Right lobe of liver (tissue), 6 donors: ENCODE data around the gene BYSL. TPM values are rescaled to one million over a fixed set of nuclear protein-coding genes. Genes with fewer than 3 reads are reported as not detected.

Source experiments
- ATAC-seq, 4 donors: fragments of 200-7000 bp; cut with Tn5 transposase; one replicate each; pipeline ENCODE4 v1.9.1; 2020; ENCODE audit warnings: mild to moderate bottlenecking in 4 of 4, moderate library complexity in 4 of 4
- DNase-seq, 3 donors: peaks; one replicate each; pipeline ENCODE4 v3.0.0-alpha.2; 2020
- H3K27ac ChIP-seq, 3 donors: fragments of 200-600 bp; one replicate each; pipeline ENCODE4 v1.8.0; 2022
- H3K27me3 ChIP-seq, 2 donors: fragments of 200-600 bp; one replicate each; pipeline ENCODE4 v1.8.0; 2022
- H3K36me3 ChIP-seq, 4 donors: fragments of 200-600 bp; sonication (generic) in 1 of 4; one replicate each; pipeline versions ENCODE4 v1.5.1 to v1.8.0; 2017 to 2022; ENCODE audit warnings: control low read depth in 1 of 4
- H3K4me1 ChIP-seq, 4 donors: fragments of 200-600 bp; sonication (generic) in 1 of 4; one replicate each; pipeline versions ENCODE4 v1.5.1 to v1.8.0; 2017 to 2022; ENCODE audit warnings: control low read depth in 1 of 4
- H3K4me3 ChIP-seq, 3 donors: fragments of 200-600 bp; one replicate each; pipeline ENCODE4 v1.8.0; 2022
- H3K9me3 ChIP-seq, 4 donors: fragments of 200-600 bp; sonication (generic) in 1 of 4; one replicate each; pipeline versions ENCODE4 v1.5.1 to v1.8.0; 2017 to 2022; ENCODE audit warnings: control low read depth in 1 of 4
- POLR2A ChIP-seq: fragments of 450-650 bp; IDR thresholded peaks from one replicate; pipeline ENCODE4 v1.6.1; 2017; ENCODE audit warnings: antibody characterized with exemption, mild to moderate bottlenecking
- WGBS: methylation state at CpG from one replicate; pipeline ENCODE4 v1.1.6; 2018; ENCODE audit warnings: low coverage, low lambda C conversion rate; ENCODE audit not compliant: insufficient coverage; ENCODE audit errors: missing lambda C conversion rate; 5-methylcytosine and 5-hydroxymethylcytosine counted together
- intact Hi-C, 2 donors: fragments of 100-400 bp; cut with DNase I; formaldehyde crosslinking; loops; one replicate each; pipeline versions ENCODE4 v1.11.2 to v1.14.1; 2022
- total RNA-seq, 6 experiments: library from RNA; depleted of rRNA in 2 of 6; stranded (reverse); fragments of >200 nt in 2 of 6; fragmentation: NEBNext Ultra II Directional in 3 of 6; extraction: Animal tissue kit (Norgen Biotek cat#: 25700) in 3 of 6; gene quantifications; one replicate each; pipeline versions ENCODE4 v1.1.0 to v1.2.4, GENCODE V29; 2016 to 2023
- TF ChIP-seq, protein P1 (sequence below), 4 donors: fragments of 200-600 bp in 3 of 4; fragments of 450-650 bp in 1 of 4; IDR thresholded peaks; one replicate each; pipeline versions ENCODE4 v1.5.1 to v1.8.0; 2016 to 2022; ENCODE audit warnings: antibody characterized with exemption in 4 of 4, mild to moderate bottlenecking in 2 of 4
- donor health status: DM: no; HTN: yes; CAD: no.
- donor health status: DM: no; HTN: no; CAD: no.
- donor health status: DM: no; HTN: no; CAD: no.
- donor health status: DM: no; HTN: yes; CAD: no.
- donor health status: DM: no; HTN: yes; CAD: no.

The BYSL gene
- total RNA-seq, 6 experiments from 2014 or later, result 3.7 to 10.8 (median 8.4) TPM

DNA sequence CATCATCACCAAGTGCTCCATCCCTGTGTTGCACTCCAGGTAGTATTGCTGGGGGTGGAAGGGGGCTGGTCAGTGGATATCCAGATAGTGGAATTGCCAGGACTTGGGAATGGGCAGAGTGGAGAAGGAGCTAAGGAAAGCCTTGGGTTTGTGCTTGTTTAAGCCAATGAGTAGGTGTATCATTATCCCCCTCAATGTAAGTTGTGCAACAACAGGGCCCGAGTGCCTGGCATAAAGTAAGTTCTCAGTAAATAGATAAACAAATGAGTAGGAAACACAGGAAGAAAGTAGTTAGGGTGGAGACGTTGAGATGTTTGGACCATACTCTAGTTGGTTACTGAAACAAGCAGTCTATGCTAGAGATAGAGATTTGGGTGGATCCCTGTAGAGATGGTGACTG is 10.5 kb downstream of the BYSL start:
- no peak for TF ChIP-seq POLR2A
- TF ChIP-seq, protein P1, sequence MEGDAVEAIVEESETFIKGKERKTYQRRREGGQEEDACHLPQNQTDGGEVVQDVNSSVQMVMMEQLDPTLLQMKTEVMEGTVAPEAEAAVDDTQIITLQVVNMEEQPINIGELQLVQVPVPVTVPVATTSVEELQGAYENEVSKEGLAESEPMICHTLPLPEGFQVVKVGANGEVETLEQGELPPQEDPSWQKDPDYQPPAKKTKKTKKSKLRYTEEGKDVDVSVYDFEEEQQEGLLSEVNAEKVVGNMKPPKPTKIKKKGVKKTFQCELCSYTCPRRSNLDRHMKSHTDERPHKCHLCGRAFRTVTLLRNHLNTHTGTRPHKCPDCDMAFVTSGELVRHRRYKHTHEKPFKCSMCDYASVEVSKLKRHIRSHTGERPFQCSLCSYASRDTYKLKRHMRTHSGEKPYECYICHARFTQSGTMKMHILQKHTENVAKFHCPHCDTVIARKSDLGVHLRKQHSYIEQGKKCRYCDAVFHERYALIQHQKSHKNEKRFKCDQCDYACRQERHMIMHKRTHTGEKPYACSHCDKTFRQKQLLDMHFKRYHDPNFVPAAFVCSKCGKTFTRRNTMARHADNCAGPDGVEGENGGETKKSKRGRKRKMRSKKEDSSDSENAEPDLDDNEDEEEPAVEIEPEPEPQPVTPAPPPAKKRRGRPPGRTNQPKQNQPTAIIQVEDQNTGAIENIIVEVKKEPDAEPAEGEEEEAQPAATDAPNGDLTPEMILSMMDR (IDR thresholded peaks at IDR 0.05), result no peak
- no peaks in the 10 kb centered on the region for H3K27me3 ChIP-seq
- peaks cover 0 to 4% (median 0%) of the 10 kb centered on the region in 4 donors for H3K4me1 ChIP-seq
- no peak for DNase-seq
- ATAC-seq, result no peak
- H3K4me3 ChIP-seq, result no peak overlapping the region
- H3K36me3 ChIP-seq, result peaks cover 0 to 89% (median 37%) of the 10 kb centered on the region in 4 donors
- WGBS, result 44% methylated on average over 2 of the region's 2 CpGs
- H3K9me3 ChIP-seq, result no peaks in the 10 kb centered on the region
- no peak overlapping the region for H3K27ac ChIP-seq
- intact Hi-C loops, result loop anchor here in 1 of 2 donors (10.0 kb wide), 1 partner anchor 113 kb away; no protein-coding TSS in a partner anchor

DNA sequence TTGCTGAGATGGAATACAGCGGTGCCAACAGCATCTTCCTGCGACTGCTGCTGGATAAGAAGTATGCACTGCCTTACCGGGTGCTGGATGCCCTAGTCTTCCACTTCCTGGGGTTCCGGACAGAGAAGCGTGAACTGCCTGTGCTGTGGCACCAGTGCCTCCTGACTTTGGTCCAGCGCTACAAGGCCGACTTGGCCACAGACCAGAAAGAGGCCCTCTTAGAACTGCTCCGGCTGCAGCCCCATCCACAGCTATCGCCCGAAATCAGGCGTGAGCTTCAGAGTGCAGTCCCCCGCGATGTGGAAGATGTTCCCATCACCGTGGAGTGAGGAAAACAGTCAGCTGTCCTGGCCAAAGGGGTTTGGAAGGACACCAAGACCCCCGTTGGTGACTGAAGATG is 11.1 kb downstream of the BYSL start:
- ATAC-seq (no peak), DNase-seq (no peak)
- Histone ChIP-seq H3K27ac (no peak overlapping the region), H3K36me3 (peaks cover 0 to 85% (median 37%) of the 10 kb centered on the region in 4 donors), H3K9me3 (no peaks in the 10 kb centered on the region), H3K4me1 (peaks cover 0 to 4% (median 0%) of the 10 kb centered on the region in 4 donors), H3K27me3 (no peaks in the 10 kb centered on the region), H3K4me3 (no peak overlapping the region)
- intact Hi-C loops, result loop anchor here in 1 of 2 donors (10.0 kb wide), 1 partner anchor 112 kb away; no protein-coding TSS in a partner anchor
- WGBS, result 86% methylated on average over 4 of the region's 15 CpGs
- TF ChIP-seq POLR2A, result no peak
- TF ChIP-seq, protein P1 (IDR thresholded peaks at IDR 0.05), result no peak

DNA sequence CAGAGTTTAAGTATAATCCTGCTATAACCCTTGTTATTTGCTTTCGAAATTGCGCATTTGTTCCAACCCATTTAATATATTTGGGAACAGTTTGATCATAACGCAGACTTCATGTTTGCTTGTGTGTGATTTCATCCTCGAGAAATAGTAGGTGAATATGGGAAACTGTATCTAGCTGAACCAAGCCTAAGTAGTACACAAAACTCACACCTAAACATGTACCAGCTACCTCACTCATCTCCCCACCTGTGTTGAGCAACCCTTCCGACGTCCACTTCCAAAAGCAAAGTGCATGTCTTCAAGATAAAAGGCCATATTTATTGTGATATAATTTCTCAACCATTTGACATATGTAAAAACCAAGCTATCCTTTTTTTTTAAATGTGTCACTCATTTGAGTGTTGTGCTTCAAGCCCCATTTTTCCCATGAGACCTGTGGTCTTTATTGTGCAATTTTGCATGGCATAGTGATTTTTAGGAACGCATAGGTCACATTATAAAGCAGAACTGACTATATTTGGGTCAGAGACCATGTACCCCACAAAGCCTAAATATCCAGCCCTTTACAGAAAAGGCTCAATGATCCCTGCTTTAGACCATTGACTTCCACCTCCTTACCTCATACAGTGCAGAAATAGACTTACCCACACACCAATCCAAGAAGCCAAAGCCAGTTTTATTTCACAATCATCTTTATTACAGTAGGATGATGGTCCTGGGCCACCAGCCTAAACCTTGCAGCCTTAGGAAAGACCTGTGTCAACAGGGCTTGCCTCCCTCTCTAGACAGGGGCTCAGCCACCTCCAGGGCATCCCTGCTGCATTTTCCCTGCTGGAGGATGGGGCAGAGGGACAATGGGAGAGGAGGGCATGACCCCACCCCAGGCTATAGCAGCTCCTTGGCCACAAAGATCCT is 13.2 kb downstream of the BYSL start:
- Histone ChIP-seq H3K27me3 (no peaks in the 10 kb centered on the region), H3K9me3 (no peaks in the 10 kb centered on the region), H3K36me3 (peaks cover 0 to 64% (median 28%) of the 10 kb centered on the region in 4 donors), H3K4me1 (peaks cover 0 to 4% (median 0%) of the 10 kb centered on the region in 4 donors), H3K4me3 (no peak overlapping the region), H3K27ac (no peak overlapping the region)
- TF ChIP-seq, protein P1 (IDR thresholded peaks at IDR 0.05), result no peak
- no peak for TF ChIP-seq POLR2A
- DNase-seq, result no peak
- intact Hi-C loops, result loop anchor here in 1 of 2 donors (10.0 kb wide), 1 partner anchor 110 kb away; no protein-coding TSS in a partner anchor
- ATAC-seq, result no peak
- 61% methylated on average over 7 of the region's 7 CpGs for WGBS

DNA sequence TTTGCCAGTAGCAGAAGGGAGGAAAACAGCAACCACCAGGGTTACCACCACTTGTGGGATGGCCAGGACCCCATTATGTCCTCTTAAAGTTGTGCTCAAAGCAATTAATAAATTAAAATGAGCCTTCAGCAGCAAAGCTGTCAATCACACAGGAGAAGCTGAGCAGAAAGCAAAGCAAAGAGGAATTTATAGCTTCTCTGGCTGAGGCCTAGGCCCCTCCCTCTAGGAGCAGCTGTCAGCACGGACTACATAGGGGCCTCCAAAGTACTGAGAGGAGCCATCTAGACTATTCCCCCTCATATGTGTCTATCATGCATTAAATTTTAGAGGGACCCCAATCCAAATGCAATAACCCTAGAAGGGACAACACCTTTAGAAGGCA is 13.9 kb downstream of the BYSL start:
- TF ChIP-seq, protein P1 (IDR thresholded peaks at IDR 0.05), result no peak
- TF ChIP-seq POLR2A, result no peak
- Histone ChIP-seq H3K27me3 (no peaks in the 10 kb centered on the region), H3K27ac (no peak overlapping the region), H3K4me1 (peaks cover 0 to 5% (median 0%) of the 10 kb centered on the region in 4 donors), H3K9me3 (no peaks in the 10 kb centered on the region), H3K36me3 (peaks cover 0 to 57% (median 26%) of the 10 kb centered on the region in 4 donors), H3K4me3 (no peak overlapping the region)
- DNase-seq (no peak), ATAC-seq (no peak)
- WGBS, result 50% methylated on average over 1 of the region's 1 CpG
- intact Hi-C loops, result loop anchor here in 1 of 2 donors (10.0 kb wide), 1 partner anchor 110 kb away; no protein-coding TSS in a partner anchor
